Measurements from ENCODE around the gene CDK15. TPM values are rescaled to one million over a fixed set of nuclear protein-coding genes. Genes with fewer than 3 reads are reported as not detected.

The CDK15 gene
- total and polyA plus RNA-seq, 4 donors = 0.22 to 0.55 (median 0.40) TPM

DNA sequence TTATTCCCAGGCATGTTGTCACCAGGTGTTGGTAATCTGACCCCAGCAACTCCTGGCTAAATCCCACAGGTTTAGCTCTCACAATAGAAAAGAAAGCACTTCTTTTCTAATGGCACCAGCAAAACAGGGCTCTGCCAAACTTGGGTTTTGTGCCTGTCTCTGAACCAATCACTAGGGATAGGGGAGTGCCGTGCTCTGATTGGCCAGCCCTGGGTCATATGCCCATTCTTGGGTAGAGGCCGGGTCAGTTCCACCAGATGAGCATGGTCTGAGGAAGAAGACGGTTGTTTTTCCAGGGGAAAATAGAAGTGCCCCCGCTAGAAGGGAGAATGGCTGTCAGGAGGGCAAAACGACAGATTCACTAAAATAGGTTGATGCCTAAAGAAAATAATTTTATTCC lies 14.7 kb downstream of the CDK15 start:
- Histone ChIP-seq H3K9me3 (ENCODE audit: control insufficient read depth, insufficient read depth, low read length) (no peaks in the 10 kb centered on the region), H3K4me3 (ENCODE audit: low read depth, low read length) (no peak overlapping the region), H3K27ac (ENCODE audit: low read depth, low read length) (no peak overlapping the region), H3K27me3 (ENCODE audit: control insufficient read depth, insufficient read depth, low read length) (no peaks in the 10 kb centered on the region), H3K4me1 (ENCODE audit: control insufficient read depth, insufficient read depth, low read length) (no peaks in the 10 kb centered on the region), H3K36me3 (ENCODE audit: control insufficient read depth, insufficient read depth, low read length) (no peaks in the 10 kb centered on the region)
- no peak for DNase-seq (ENCODE audit: low read depth in 4 of 6, low spot score in 6 of 6)
- 86% methylated on average over 2 of the region's 5 CpGs for whole genome bisulfite sequencing (ENCODE audit: insufficient coverage)

DNA sequence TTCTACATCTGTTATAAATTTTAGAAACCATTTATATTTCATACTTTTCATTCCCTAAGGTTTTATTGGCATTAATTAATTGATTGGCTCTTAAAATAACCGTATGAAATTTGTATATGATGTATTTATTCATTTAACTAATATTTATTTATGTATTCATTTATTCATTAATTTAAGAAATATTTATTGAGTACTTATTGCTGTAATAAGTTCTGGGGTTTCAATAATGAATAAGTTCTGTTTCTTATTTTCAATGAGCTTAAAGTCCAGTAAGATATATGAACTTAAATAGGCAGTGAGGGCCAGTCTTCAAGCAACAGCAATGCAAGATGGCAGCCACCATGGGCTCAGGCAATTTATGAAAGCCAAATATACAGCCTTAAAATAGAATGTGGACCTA lies 17.9 kb downstream of the CDK15 start:
- Histone ChIP-seq H3K9me3 (ENCODE audit: control insufficient read depth, insufficient read depth, low read length) (no peaks in the 10 kb centered on the region), H3K27ac (ENCODE audit: low read depth, low read length) (no peak overlapping the region), H3K27me3 (ENCODE audit: control insufficient read depth, insufficient read depth, low read length) (no peaks in the 10 kb centered on the region), H3K36me3 (ENCODE audit: control insufficient read depth, insufficient read depth, low read length) (no peaks in the 10 kb centered on the region), H3K4me3 (ENCODE audit: low read depth, low read length) (no peak overlapping the region), H3K4me1 (ENCODE audit: control insufficient read depth, insufficient read depth, low read length) (no peaks in the 10 kb centered on the region)
- no peak for DNase-seq (ENCODE audit: low read depth in 4 of 6, low spot score in 6 of 6)
- WGBS (ENCODE audit: insufficient coverage) = no CpG with 5 or more reads among the region's 1 CpG

DNA sequence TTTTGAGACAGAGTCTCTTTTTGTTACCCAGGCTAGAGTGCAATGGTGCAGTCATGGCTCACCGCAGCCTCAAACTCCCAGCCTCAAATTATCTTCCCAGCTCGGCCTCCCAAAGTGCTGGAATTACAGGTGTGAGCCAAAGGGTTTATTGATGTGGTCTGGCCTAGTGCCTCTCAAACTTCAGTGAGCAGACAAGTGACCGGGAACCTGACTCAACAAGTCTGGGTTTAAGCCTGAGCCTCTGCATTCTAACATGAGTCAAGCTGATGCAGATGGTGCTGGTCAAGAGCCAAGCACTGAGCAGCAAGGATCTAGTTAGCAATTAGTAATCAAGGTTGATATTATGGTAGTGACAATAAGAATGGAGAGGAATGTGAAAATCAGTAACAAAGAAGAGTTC lies 21.3 kb downstream of the CDK15 start:
- Histone ChIP-seq H3K36me3 (ENCODE audit: control insufficient read depth, insufficient read depth, low read length) (no peaks in the 10 kb centered on the region), H3K4me3 (ENCODE audit: low read depth, low read length) (no peak overlapping the region), H3K27ac (ENCODE audit: low read depth, low read length) (no peak overlapping the region), H3K9me3 (ENCODE audit: control insufficient read depth, insufficient read depth, low read length) (no peaks in the 10 kb centered on the region), H3K4me1 (ENCODE audit: control insufficient read depth, insufficient read depth, low read length) (no peaks in the 10 kb centered on the region), H3K27me3 (ENCODE audit: control insufficient read depth, insufficient read depth, low read length) (no peaks in the 10 kb centered on the region)
- 93% methylated on average over 1 of the region's 3 CpGs for WGBS (ENCODE audit: insufficient coverage)
- no peak for DNase-seq (ENCODE audit: low read depth in 4 of 6, low spot score in 6 of 6)

DNA sequence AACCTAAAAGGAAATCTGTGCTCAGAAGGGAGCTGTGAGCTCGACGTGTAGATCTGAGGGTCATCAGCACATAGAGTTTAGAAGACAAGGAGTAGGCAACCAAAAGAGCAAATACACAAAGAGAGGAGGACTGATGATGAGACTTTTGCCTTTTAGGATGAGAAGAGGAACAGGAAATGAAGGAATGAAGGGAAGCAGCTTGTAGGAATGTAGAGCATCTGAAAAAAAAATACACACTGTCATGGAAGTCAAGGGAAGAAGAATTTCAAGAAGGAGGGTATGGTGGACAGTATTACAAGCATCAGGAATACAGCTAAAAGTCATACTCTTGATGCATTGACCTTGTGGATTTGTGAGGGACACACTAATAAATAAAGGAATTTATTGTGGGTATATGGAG lies 21.9 kb downstream of the CDK15 start:
- H3K27ac ChIP-seq (ENCODE audit: low read depth, low read length) = no peak overlapping the region
- 90% methylated on average over 2 of the region's 2 CpGs for WGBS (ENCODE audit: insufficient coverage)
- no peak overlapping the region for H3K4me3 ChIP-seq (ENCODE audit: low read depth, low read length)
- H3K36me3 ChIP-seq (ENCODE audit: control insufficient read depth, insufficient read depth, low read length) = no peaks in the 10 kb centered on the region
- DNase-seq (ENCODE audit: low read depth in 4 of 6, low spot score in 6 of 6) = no peak
- no peaks in the 10 kb centered on the region for H3K9me3 ChIP-seq (ENCODE audit: control insufficient read depth, insufficient read depth, low read length)
- no peaks in the 10 kb centered on the region for H3K27me3 ChIP-seq (ENCODE audit: control insufficient read depth, insufficient read depth, low read length)
- no peaks in the 10 kb centered on the region for H3K4me1 ChIP-seq (ENCODE audit: control insufficient read depth, insufficient read depth, low read length)

DNA sequence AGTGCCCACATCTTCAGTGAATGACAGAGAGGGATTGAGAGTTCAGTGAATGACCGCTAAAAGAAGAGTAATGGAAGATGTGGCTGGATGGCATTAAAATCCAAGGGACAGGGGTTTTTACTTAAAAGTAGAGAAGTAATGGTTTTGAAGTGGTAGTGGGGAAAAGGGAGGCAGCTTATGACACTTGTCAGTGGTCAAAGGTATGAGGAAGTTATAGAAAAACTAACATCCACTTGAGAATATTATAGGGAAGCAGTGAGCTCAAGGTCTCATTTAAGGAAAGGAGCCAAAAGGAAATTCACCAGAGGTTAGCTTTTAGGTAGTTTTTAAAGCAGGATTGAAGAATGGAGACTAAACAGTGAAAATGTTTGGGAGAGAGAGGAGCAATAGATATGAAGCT lies 24.3 kb downstream of the CDK15 start:
- no peak for DNase-seq (ENCODE audit: low read depth in 4 of 6, low spot score in 6 of 6)
- whole genome bisulfite sequencing (ENCODE audit: insufficient coverage) = 69% methylated on average over 1 of the region's 1 CpG
- no peak overlapping the region for H3K4me3 ChIP-seq (ENCODE audit: low read depth, low read length)
- no peaks in the 10 kb centered on the region for H3K4me1 ChIP-seq (ENCODE audit: control insufficient read depth, insufficient read depth, low read length)
- no peaks in the 10 kb centered on the region for H3K9me3 ChIP-seq (ENCODE audit: control insufficient read depth, insufficient read depth, low read length)
- H3K36me3 ChIP-seq (ENCODE audit: control insufficient read depth, insufficient read depth, low read length) = no peaks in the 10 kb centered on the region
- H3K27ac ChIP-seq (ENCODE audit: low read depth, low read length) = no peak overlapping the region
- H3K27me3 ChIP-seq (ENCODE audit: control insufficient read depth, insufficient read depth, low read length) = no peaks in the 10 kb centered on the region

DNA sequence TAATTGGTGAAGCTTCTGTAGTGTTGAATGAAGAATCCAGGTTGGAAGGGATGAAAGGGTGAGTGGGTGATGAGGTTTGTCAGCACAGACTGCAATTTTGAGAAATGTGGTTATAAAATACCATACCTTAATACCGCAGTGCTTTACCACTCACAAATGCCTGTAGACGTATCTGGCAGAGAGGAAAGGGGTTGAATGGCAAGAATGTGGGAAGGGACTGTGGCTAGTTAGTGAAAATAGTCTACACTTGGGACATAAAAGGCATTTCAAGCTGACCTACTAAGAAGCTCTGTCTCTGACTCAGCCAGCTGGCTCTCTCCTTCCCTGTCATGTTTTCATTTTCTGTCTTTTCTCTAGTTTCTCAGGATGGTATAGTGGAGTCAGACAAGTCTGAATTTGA lies 25.1 kb downstream of the CDK15 start:
- H3K4me3 ChIP-seq (ENCODE audit: low read depth, low read length) = no peak overlapping the region
- H3K36me3 ChIP-seq (ENCODE audit: control insufficient read depth, insufficient read depth, low read length) = no peaks in the 10 kb centered on the region
- no peak overlapping the region for H3K27ac ChIP-seq (ENCODE audit: low read depth, low read length)
- no peaks in the 10 kb centered on the region for H3K27me3 ChIP-seq (ENCODE audit: control insufficient read depth, insufficient read depth, low read length)
- H3K9me3 ChIP-seq (ENCODE audit: control insufficient read depth, insufficient read depth, low read length) = no peaks in the 10 kb centered on the region
- no CpG with 5 or more reads among the region's 2 CpGs for WGBS (ENCODE audit: insufficient coverage)
- DNase-seq (ENCODE audit: low read depth in 4 of 6, low spot score in 6 of 6) = peak in 1 of 6 donors; percentile 8
- no peaks in the 10 kb centered on the region for H3K4me1 ChIP-seq (ENCODE audit: control insufficient read depth, insufficient read depth, low read length)

DNA sequence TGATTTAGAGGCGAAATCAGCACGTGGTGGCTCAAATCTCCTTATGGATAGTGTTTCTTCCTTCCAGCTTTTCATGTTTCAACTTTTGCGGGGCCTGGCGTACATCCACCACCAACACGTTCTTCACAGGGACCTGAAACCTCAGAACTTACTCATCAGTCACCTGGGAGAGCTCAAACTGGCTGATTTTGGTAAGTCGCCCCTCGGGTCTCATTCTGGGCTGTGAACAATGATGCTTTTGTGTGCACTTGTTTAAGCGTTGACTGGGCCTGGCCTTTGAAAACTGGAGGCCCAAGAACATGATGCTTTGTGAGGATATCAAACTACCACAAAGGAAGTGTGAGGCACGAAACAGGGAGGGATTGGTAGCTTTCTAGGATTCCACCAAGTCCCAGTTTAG lies 27.4 kb downstream of the CDK15 start:
- H3K4me1 ChIP-seq (ENCODE audit: control insufficient read depth, insufficient read depth, low read length) = no peaks in the 10 kb centered on the region
- DNase-seq (ENCODE audit: low read depth in 4 of 6, low spot score in 6 of 6) = no peak
- H3K27ac ChIP-seq (ENCODE audit: low read depth, low read length) = no peak overlapping the region
- no peaks in the 10 kb centered on the region for H3K9me3 ChIP-seq (ENCODE audit: control insufficient read depth, insufficient read depth, low read length)
- H3K36me3 ChIP-seq (ENCODE audit: control insufficient read depth, insufficient read depth, low read length) = no peaks in the 10 kb centered on the region
- 46% methylated on average over 5 of the region's 9 CpGs for WGBS (ENCODE audit: insufficient coverage)
- no peak overlapping the region for H3K4me3 ChIP-seq (ENCODE audit: low read depth, low read length)
- H3K27me3 ChIP-seq (ENCODE audit: control insufficient read depth, insufficient read depth, low read length) = no peaks in the 10 kb centered on the region

DNA sequence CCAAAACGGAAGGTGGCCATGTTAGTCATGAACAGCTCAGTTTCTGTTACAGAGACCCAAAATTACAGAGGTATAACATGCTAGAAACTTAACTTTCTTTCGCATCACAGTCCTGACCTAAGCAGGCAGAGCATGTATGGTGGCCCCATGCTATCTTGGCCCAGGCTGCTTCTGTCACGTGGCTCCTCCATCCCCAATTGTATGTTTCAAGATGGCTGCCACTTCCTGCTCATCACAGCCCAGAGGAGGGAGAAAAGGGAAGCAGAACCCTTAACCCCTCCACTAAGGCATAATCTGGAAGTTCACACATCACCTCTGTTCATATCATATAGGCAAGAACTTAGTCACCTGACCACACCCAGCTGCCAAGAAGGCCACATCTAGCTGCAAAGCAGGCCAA lies 28.7 kb downstream of the CDK15 start:
- Histone ChIP-seq H3K27ac (ENCODE audit: low read depth, low read length) (no peak overlapping the region), H3K27me3 (ENCODE audit: control insufficient read depth, insufficient read depth, low read length) (no peaks in the 10 kb centered on the region), H3K9me3 (ENCODE audit: control insufficient read depth, insufficient read depth, low read length) (no peaks in the 10 kb centered on the region), H3K36me3 (ENCODE audit: control insufficient read depth, insufficient read depth, low read length) (no peaks in the 10 kb centered on the region), H3K4me3 (ENCODE audit: low read depth, low read length) (no peak overlapping the region), H3K4me1 (ENCODE audit: control insufficient read depth, insufficient read depth, low read length) (no peaks in the 10 kb centered on the region)
- 100% methylated on average over 3 of the region's 3 CpGs for WGBS (ENCODE audit: insufficient coverage)
- no peak for DNase-seq (ENCODE audit: low read depth in 4 of 6, low spot score in 6 of 6)

DNA sequence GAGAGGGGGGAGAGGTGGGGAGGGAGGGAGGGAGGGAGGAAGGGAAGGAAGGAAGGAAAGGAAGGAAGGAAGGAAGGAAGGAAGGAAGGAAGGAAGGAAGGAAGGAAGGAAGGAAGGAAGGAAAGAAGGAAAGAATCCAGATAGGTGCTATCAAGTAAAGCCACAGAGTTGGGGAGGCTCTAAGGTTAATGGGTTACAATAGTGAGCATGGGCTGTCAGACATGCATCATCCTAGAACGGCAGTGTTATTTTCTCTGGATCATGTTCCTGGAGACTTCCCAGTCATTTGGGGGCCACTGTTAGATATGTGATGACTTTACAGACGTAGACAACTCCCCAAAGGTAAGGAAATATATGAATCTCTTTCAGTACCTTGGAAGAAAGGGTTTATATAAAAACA lies 31.1 kb downstream of the CDK15 start:
- Histone ChIP-seq H3K27me3 (ENCODE audit: control insufficient read depth, insufficient read depth, low read length) (no peaks in the 10 kb centered on the region), H3K4me1 (ENCODE audit: control insufficient read depth, insufficient read depth, low read length) (no peaks in the 10 kb centered on the region)

DNA sequence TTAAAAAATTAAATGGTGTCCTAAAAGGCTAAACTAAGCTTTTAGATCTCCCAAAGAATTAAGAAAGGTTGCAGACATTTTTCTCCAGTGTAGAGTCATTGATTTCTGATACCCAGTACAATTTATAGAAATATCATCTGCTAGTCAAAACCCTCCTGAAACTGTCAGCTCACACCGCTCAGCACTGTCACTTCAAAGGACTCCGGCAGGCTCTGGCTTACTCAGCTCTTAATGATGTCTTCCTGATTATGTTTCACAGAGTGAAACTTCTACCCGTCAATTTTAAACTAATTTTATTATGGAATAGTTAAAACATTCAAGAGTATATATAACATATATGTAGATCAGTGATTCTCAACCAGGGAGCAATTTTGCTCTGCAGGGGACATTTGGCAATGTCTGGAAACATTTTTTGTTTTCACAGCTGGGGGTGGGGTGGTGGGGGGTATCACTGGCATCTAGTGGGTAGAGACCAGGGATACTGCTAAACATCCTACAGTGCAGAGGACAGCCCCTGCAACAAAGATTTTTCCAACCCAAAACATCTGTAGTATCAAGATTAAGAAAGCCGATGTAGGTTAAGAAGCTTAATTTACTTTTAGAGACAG lies 31.6 kb downstream of the CDK15 start:
- Histone ChIP-seq H3K9me3 (ENCODE audit: control insufficient read depth, insufficient read depth, low read length) (no peaks in the 10 kb centered on the region), H3K27ac (ENCODE audit: low read depth, low read length) (no peak overlapping the region), H3K36me3 (ENCODE audit: control insufficient read depth, insufficient read depth, low read length) (no peaks in the 10 kb centered on the region), H3K4me1 (ENCODE audit: control insufficient read depth, insufficient read depth, low read length) (no peaks in the 10 kb centered on the region), H3K27me3 (ENCODE audit: control insufficient read depth, insufficient read depth, low read length) (no peaks in the 10 kb centered on the region), H3K4me3 (ENCODE audit: low read depth, low read length) (no peak overlapping the region)
- 100% methylated on average over 1 of the region's 4 CpGs for WGBS (ENCODE audit: insufficient coverage)
- DNase-seq (ENCODE audit: low read depth in 4 of 6, low spot score in 6 of 6) = no peak

More for the DNA sequence above, 31.1 kb downstream of the CDK15 start:
- H3K9me3 ChIP-seq (ENCODE audit: control insufficient read depth, insufficient read depth, low read length) = no peaks in the 10 kb centered on the region
- no peak overlapping the region for H3K27ac ChIP-seq (ENCODE audit: low read depth, low read length)
- H3K36me3 ChIP-seq (ENCODE audit: control insufficient read depth, insufficient read depth, low read length) = no peaks in the 10 kb centered on the region
- WGBS (ENCODE audit: insufficient coverage) = no CpG with 5 or more reads among the region's 2 CpGs
- DNase-seq (ENCODE audit: low read depth in 4 of 6, low spot score in 6 of 6) = no peak
- H3K4me3 ChIP-seq (ENCODE audit: low read depth, low read length) = no peak overlapping the region

Data from spinal cord (tissue), 10 donors.